ENCODE data around the gene MINDY3. TPM values are rescaled to one million over a fixed set of nuclear protein-coding genes. Genes with fewer than 3 reads are reported as not detected.
"Not testable (repeated sequence)": the region's sequence is repeated elsewhere in the genome, so short reads cannot be mapped to it uniquely, and the experiment has no call there.

Gene MINDY3
- 34.5 TPM for total RNA-seq

DNA sequence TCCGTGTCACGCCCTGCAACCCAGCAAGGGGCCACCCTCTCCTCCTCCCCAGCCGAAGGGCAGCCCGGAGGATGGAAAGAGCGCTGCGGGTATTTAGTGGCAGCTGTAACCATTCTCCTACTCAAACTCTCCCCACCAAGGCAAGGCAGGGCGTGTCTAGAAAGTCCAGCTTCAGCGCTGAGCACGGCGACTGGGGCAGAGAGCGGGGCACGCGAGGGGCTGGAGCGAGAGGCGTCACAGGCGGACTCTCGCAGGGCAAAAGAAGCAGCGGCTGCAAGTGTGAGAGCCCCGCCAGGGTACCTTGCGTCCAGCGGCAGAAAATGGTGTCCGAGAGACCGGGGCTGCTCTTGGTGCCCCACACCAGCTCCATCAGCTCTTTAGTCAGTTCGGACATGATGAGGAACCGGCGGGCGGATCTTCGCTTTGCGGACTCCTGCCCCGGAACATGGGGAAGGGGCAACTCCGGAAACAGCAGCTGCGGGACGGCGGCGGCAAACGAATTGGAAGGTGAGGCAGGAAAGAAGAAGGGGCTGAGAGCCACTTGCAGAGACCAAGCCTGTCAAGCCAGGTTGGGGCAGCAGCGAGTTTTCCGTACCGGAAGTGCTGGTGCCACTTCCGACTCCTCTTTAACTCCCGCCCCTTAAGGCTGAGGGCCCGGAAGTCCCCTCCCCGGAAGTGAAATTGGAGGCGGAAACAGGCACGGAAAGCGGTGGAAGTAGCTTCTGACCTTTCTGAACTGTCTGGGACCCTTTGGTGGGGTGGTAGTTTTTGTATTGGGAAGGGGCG, at the start of gene MINDY3:
Gene MINDY3, minus strand, starts transcription at position 602 of the 786 bp plus-strand sequence. Its CDS starts 208 bp downstream, at position 394.
- intact Hi-C loops (cut with DNase I), result no loop called here
- ATAC-seq (peak; percentile 99), DNase-seq (ENCODE audit: low spot score) (peak; percentile 90)

DNA sequence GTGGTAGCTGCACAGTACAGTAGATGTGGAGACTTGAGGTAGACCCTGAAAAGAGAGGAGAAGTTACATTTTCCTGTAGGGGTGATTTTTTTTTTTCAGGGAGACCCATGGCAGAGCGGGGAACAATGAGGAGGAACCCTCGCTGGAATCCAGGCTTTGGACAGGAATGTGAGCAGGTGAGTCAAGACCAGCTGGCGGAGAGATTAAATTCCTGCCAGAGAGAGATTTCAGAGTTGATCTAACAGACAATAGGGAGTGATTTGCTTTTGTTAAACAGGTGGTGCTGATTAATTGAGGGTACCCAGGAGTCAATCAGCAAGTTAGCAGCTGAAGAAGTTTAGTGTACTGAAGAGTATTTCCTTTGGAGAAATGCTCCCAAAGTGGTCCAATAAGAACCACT, 41.6 kb upstream of the MINDY3 start:
- intact Hi-C loops (cut with DNase I), result no loop called here
- DNase-seq (ENCODE audit: low spot score), result no peak
- ATAC-seq, result no peak

DNA sequence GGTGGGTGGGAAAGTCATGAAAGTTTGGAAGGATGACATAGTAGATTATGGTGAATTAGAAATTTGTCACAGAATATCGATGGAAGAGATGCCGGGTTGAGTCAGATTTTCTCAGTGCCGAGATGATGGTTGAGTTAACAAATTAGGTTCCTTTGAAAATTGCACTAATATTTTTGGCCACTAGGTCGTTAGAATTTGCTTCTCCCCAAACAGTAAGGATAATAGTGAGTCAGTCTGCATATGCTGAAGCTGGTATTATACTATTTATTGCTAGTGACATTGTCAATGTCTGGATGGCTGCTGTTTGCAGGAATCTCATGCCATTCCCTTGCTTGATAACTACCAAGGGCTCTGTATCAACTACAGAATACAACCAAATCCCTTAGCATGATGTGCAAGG, 37.7 kb upstream of the MINDY3 start:
- intact Hi-C loops (cut with DNase I), result no loop called here
- ATAC-seq, result no peak

DNA sequence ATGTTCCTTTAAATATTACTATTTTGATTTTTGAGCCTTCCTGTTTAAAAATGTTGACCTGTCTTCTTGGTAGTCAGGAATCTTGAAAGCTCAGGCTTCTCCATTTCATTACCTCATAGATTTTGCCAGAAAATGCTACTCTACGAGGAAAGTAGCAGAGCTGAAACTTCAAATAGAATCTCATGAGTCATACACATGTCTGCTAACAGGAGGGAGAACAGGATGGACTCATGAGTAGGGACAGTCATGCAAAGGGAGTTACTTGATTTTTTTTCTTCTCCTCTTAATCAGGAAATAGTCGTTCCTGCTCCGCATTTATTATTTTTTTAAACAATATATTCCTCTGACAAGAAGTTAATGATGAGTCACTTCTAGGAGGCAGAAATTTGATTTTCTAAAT, 37.0 kb upstream of the MINDY3 start:
- no peak for ATAC-seq
- no peak for DNase-seq (ENCODE audit: low spot score)
- intact Hi-C loops (cut with DNase I), result no loop called here

More for the DNA sequence above, 37.7 kb upstream of the MINDY3 start:
- no peak for DNase-seq (ENCODE audit: low spot score)

DNA sequence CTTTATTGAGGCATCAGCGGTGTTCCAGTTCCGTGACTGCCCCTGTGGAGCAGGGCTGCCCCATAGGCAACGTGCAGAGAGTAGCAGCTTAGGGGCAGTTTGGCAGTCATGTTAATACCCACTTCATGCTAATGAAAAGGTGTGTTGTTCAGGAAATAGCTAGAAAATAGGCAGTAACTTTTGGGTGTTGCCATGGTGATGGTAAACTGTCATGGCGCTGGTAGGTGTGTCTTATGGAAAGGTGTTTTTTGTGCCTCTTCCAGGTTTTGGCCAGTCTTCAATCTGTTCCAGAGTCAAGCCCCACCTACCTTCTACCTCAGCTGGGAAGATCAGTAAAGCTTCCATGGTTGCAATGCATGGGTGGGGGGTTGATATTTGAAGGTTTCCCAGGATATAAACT, 36.3 kb upstream of the MINDY3 start:
- ATAC-seq, result no peak
- intact Hi-C loops (cut with DNase I), result no loop called here
- DNase-seq (ENCODE audit: low spot score), result no peak

DNA sequence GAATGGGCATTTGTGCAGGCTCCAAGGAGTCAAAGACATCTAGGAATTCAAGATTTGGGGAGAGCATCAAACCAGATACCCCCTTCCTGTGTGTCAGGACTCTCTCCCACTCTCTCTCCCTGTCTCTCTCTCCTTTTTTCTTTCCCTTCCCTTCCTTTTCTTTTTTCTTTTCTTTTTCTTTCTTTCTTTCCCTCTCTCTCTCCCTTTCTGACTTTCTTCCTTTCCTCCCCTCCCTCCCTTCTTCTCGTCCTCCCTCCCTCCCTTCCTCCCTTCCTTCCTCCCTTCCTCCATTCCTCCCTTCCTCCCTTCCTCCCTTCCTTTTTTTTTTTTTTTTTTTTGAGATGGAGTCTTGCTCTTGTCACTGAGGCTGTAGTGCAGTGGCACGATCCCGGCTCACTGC, 24.1 kb upstream of the MINDY3 start:
- no peak for DNase-seq (ENCODE audit: low spot score)
- intact Hi-C loops (cut with DNase I), result no loop called here
- no peak for ATAC-seq

DNA sequence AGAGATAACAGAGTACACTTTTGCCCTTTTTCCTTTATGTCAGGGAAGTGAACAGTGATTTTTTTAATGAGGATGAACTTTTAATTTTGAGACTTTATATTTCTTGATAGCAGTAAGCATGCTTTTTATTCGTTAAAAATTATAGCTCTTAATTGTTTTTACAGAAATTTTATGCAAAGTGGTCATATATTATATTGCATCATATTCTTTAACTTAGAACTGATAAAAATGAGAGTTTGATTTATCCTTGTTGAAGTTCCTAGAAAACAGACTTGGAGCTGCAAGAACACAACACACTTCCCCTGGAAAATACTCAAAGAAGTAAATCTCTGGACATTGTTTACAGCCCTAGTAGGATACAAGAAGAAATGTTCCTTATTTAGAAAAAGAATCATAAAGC, 21.2 kb upstream of the MINDY3 start:
- intact Hi-C loops (cut with DNase I), result no loop called here
- DNase-seq (ENCODE audit: low spot score), result no peak
- ATAC-seq, result no peak

DNA sequence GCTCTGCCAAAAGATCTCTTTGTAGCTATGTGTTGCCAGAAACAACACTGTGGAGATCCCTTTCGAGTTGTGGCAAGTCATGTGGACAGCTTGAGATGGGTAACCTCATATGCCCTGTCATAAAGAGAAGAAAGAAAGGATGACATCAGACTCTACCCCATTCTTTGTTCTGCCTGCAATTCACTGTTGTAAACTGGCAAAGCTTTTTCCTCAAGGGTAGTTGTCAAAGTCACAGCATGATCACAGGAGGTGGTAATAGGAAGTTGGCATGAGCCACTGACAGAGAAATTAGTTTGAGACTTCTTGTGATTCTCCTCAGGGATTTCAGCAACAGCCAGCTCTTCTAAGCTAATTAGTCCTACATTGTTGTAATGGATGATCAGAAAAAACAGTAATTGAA, 19.4 kb upstream of the MINDY3 start:
- ATAC-seq (no peak), DNase-seq (ENCODE audit: low spot score) (no peak)
- intact Hi-C loops (cut with DNase I), result no loop called here

DNA sequence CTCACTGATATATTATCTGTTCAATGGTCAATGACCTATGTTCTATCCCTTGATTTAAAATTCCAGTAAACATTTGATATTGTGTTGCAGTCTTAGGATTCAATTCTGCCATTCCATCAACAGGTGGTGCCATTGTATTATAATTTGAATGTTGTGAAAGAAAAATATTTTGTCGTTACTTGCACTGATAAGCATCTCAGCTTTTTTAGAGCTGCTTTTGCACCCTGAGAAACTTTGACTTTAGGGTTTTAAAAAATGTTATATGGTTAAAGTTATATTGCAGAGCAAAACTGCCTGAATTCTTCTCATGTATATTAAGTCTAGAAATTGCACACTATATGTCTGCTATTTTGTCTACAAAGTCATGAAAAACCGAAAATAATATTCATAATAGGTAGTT, 18.8 kb upstream of the MINDY3 start:
- intact Hi-C loops (cut with DNase I), result no loop called here
- no peak for DNase-seq (ENCODE audit: low spot score)

DNA sequence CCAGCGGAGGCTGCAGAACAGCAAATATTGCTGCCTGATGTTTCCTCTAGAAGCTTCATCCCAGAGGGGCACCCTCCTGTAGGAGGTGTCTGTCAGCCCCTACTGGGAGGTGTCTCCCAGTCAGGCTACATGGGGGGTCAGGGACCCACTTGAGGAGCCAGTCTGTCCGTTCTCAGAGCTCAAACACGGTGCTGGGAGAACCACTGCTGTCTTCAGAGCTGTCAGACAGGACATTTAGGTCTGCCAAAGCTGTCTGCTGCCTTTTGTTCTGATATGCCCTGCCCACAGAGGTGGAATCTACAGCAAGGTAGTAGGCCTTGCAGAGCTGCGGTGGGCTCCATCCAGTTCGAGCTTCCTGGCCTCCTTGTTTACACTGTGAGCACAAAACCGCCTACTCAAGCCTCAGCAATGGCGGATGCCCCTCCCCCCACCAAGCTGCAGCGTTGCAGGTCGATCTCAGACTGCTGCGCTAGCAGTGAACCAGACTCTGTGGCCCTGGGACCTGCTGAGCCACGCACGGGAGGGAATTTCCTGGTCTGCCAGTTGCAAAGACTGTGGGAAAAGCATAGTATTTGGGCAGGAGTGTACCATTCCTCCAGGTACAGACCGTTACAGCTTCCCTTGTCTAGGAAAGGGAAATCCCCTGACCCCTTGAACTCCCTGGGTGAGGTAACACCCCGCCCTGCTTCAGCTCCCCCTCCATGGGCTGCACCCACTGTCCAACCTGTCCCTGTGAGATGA, 17.7 kb upstream of the MINDY3 start:
- intact Hi-C loops (cut with DNase I), result no loop called here
- no peak for ATAC-seq
- no peak for DNase-seq (ENCODE audit: low spot score)

More for the DNA sequence above, 18.8 kb upstream of the MINDY3 start:
- no peak for ATAC-seq

DNA sequence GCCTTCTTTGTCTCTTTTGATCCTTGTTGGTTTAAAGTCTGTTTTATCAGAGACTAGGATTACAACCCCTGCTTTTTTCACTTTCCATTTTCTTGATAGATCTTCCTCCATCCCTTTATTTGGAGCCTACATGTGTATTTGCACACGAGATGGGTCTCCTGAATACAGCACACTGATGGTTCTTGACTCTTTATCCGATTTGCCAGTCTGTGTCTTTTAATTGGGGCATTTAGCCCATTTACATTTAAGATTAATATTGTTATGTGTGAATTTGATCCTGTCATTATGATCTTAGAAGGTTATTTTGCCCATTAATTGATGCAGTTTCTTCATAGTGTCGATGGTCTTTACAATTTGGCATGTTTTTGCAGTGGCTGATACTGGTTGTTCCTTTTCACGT, 16.0 kb upstream of the MINDY3 start:
- DNase-seq (ENCODE audit: low spot score); ATAC-seq; intact Hi-C loops (cut with DNase I): not testable (repeated sequence)

DNA sequence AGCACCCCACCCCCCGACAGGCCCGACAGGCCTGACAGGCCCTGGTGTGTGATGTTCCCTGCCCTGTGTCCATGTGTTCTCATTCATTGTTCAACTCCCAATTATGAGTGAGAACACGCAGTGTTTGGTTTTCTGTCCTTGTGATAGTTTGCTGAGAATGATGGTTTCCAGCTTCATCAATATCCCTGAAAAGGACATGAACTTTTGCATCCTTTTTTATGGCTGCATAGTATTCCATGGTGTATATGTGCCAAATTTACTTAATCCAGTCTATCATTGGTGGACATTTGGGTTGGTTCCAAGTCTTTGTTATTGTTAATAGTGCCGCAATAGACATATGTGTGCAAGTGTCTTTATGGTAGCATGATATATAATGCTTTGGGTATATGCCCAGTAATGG, 12.3 kb upstream of the MINDY3 start:
- DNase-seq (ENCODE audit: low spot score); ATAC-seq; intact Hi-C loops (cut with DNase I): not testable (repeated sequence)

DNA sequence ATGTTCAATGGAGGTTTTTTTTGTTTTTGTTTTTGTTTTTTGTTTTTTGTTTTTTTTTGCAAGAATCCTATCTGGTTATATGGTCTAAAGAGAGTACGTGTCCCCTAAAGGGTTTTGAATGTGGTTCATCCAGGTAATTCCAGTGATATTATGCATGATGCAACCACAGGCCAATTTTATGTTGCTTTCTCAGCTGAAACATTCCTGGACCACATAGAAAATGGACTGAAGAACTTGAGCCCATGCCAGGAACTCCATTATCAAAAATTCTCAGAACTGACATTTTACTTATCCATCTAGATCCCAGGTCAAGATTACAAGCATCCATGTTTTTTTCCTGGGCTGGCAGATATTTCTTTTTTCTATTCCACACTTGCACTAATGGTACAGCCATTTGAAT, 11.5 kb upstream of the MINDY3 start:
- ATAC-seq (no peak), DNase-seq (ENCODE audit: low spot score) (no peak)
- intact Hi-C loops (cut with DNase I), result no loop called here

DNA sequence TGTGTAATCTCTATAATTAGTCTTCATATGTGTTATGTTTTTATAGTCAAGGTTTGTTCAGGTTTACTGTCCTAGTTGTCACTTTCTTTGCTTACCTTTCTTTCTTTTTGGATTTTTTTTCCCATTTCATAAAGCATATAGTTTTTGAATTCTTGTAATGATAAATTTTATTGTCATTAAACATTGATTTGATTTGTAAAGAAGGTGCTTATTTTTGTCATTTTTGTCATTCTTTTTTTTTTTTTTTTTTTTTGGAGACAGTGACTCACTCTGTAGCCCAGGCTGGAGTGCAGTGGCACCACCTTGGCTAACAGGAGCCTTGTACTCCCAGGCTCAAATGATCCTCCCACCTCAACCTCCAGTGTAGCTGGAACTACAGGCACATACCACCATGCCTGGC, 9.6 kb upstream of the MINDY3 start:
- ATAC-seq, result no peak
- intact Hi-C loops (cut with DNase I), result no loop called here
- DNase-seq (ENCODE audit: low spot score), result no peak

DNA sequence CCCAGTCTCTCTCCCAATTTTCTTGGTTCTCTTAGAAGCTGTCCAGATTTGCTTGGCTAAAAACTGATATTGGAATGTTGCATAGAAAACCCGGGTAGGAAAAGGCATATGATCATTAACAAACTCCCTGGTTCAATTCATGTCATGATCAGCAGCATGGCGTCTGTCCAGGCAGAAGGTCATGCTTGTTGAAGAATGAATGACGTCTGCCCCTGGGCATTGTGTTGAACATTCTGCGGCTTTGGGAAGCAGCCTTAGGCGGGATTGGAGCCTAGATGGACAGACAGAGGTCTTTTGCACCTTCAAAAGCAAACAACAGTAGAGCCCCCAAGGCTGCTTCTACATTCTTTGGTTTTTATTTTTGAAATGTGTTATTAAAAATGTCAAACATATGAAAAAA, 7.7 kb upstream of the MINDY3 start:
- no peak for ATAC-seq
- intact Hi-C loops (cut with DNase I), result no loop called here
- DNase-seq (ENCODE audit: low spot score), result no peak

DNA sequence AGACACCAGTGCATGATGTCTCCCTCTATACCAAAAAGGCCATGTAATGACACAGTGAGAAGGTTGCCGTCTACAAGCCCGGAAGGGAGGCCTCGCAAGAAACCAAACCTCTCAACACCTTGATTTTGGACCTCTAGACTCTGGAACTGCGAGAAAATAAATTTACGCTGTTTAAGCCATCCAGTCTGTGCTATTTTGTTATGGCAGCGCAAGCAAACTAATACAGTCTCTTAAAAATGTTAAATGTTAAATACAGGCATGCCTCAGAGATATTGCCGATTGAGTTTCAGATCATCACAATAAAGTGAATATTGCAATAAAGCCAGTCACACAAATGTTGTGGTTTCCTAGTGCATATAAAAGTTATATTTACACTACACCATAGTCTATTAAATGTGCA, 5.0 kb upstream of the MINDY3 start:
- ATAC-seq (no peak), DNase-seq (ENCODE audit: low spot score) (no peak)
- intact Hi-C loops (cut with DNase I), result no loop called here

DNA sequence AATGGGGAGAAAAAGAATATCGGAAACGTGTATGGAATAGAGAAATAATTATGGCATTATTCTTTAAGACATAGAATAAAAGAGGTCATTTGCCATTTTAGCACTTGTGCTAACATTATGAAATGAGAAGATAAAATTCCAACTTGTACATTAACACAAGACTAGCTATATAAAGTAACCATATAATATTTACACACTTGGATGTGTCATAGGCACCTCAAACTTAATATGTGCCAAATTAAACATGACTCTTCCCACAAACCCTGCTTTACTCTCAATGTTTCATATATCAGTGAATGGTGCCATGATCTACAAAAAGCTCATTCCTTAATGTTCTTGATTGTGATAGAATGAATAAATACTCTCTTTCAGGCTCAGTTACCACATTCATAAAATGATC, 4.1 kb upstream of the MINDY3 start:
- intact Hi-C loops (cut with DNase I), result no loop called here
- ATAC-seq (no peak), DNase-seq (ENCODE audit: low spot score) (no peak)

DNA sequence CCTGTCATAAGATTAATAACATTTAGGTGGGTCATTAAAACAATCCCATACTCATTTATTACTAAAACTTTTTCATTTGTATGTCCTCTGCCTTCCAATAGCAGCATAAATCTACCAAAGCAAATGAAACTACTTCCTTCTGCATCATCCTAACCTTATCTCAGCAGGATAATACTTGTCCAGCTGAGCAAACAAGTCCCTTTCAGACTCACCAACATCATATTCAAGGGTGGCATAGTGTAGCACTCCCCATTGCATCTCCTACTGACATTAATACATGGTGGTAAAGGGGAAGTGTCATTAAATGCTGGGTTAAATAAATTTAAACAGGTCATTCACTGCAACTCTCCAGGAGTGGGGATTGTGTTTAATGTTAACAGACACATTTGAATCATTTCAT, 3.4 kb upstream of the MINDY3 start:
- DNase-seq (ENCODE audit: low spot score) (no peak), ATAC-seq (no peak)
- intact Hi-C loops (cut with DNase I), result no loop called here

DNA sequence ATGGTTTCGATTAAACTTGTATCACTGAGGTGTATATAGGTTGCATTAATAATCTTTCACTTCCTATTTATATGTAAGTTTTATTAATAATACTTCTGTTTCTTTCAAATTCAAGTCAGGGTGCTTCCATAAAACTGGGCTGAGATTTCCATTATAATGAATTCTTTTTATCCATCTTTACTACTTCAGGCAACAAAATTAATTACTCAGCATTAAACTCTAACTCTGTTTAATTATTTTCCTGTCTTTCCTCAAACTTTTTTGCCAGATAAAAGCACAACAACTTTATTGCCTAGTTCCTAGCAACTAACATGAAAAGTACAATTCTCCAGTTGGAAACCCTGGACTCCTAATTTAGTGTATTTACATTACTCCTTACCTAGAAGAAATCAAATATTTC, 3.0 kb upstream of the MINDY3 start:
- DNase-seq (ENCODE audit: low spot score), result no peak
- ATAC-seq, result no peak
- intact Hi-C loops (cut with DNase I), result no loop called here

DNA sequence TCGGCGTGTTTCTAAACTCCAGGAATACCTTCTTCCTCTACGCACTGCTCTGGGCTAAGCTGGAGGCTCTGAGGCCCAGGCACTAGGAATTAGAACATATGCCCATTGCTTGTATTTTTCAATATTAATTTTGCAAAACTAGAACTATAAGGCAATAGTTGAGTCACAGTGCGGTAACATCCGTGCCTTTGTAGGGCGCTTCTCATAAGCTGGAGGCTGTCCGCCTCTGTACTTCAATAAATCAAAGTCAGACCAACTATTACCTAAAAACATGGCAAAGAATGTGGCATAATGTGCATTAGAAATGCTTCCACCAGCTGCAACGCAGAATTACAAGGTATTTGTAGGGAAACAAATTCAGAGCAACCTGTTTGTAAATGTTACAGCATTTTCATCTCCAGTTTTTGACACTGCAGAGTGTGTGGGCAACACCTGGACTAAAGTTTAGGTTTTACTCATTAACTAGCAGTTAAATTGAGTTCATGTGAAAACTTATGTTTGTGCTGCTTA, 440 bp upstream of the MINDY3 start:
- no peak for DNase-seq (ENCODE audit: low spot score)
- ATAC-seq, result no peak
- intact Hi-C loops (cut with DNase I), result no loop called here
